HT1080 (cell line): Measurements from ENCODE around the gene CREB5. TPM values are rescaled to one million over a fixed set of nuclear protein-coding genes. Genes with fewer than 3 reads are reported as not detected.
A peak's percentile ranks its signal among the peaks of the same experiment; 100 is the strongest.

Source experiments
- DNase-seq: peaks from one replicate; pipeline ENCODE4 v3.0.0-alpha.2; 2015; ENCODE audit warnings: low read depth
- total RNA-seq: library from RNA; depleted of rRNA; stranded (reverse); fragments of >200 nt; shearing (Covaris generic); gene quantifications from 2 replicates; pipeline ENCODE4 v1.2.3, GENCODE V29; 2014

Gene CREB5
- total RNA-seq, 1 experiment from 2014 or later: 9.3 TPM

- no peak for DNase-seq
Observed at GRCh38 chr7:28434510-28434909, 22.2 kb downstream of the CREB5 start.

GRCh38 chr7:28435152-28435551, 22.8 kb downstream of the CREB5 start:
- DNase-seq: no peak

GRCh38 chr7:28435732-28436378, 23.5 kb downstream of the CREB5 start:
- DNase-seq: no peak

- no peak for DNase-seq
Observed at GRCh38 chr7:28440055-28440601, 27.8 kb downstream of the CREB5 start.

GRCh38 chr7:28442540-28443420, 30.5 kb downstream of the CREB5 start:
- DNase-seq: no peak

- no peak for DNase-seq
Observed at GRCh38 chr7:28446131-28446530, 33.8 kb downstream of the CREB5 start.

GRCh38 chr7:28447071-28447470, 34.8 kb downstream of the CREB5 start:
- no peak for DNase-seq

GRCh38 chr7:28448708-28449107, 36.4 kb downstream of the CREB5 start:
- no peak for DNase-seq

- DNase-seq: no peak
Observed at GRCh38 chr7:28452681-28453080, 40.4 kb downstream of the CREB5 start.

- no peak for DNase-seq
Observed at GRCh38 chr7:28455486-28455885, 43.2 kb downstream of the CREB5 start.

- DNase-seq: no peak
Observed at GRCh38 chr7:28456044-28456443, 43.7 kb downstream of the CREB5 start.

GRCh38 chr7:28458732-28459131, 46.4 kb downstream of the CREB5 start:
- DNase-seq: no peak

- no peak for DNase-seq
Observed at GRCh38 chr7:28459306-28459705, 47.0 kb downstream of the CREB5 start.

- DNase-seq: no peak
Observed at GRCh38 chr7:28465697-28466096, 53.4 kb downstream of the CREB5 start.

GRCh38 chr7:28466341-28466740, 54.0 kb downstream of the CREB5 start:
- DNase-seq: peak; percentile 4

- no peak for DNase-seq
Observed at GRCh38 chr7:28466885-28467284, 54.6 kb downstream of the CREB5 start.

- no peak for DNase-seq
Observed at GRCh38 chr7:28469562-28469961, 57.2 kb downstream of the CREB5 start.

GRCh38 chr7:28470344-28470743, 58.0 kb downstream of the CREB5 start:
- DNase-seq: no peak

- DNase-seq: no peak
Observed at GRCh38 chr7:28472332-28472731, 60.0 kb downstream of the CREB5 start.

GRCh38 chr7:28473571-28474281, 61.4 kb downstream of the CREB5 start:
- no peak for DNase-seq

GRCh38 chr7:28474282-28474638, 61.9 kb downstream of the CREB5 start:
- DNase-seq: no peak

- DNase-seq: no peak
Observed at GRCh38 chr7:28474640-28475039, 62.3 kb downstream of the CREB5 start.
